NOMO-1 treated with dmso at 0.1 percent for 144 hours (cell line): ENCODE results near the gene BAZ1A.
"Not testable (repeated sequence)": the region's sequence is repeated elsewhere in the genome, so short reads cannot be mapped to it uniquely, and the experiment has no call there.

ENCODE experiments used
- DNase-seq: peaks from one replicate; lab custom pipeline; 2025; ENCODE audit not compliant: unreplicated experiment; lab: John Stamatoyannopoulos, UW

Gene BAZ1A

GRCh38 chr14:34857689-34858449 is 17.3 kb downstream of the BAZ1A start:
- peak; percentile 20 for DNase-seq

DNA sequence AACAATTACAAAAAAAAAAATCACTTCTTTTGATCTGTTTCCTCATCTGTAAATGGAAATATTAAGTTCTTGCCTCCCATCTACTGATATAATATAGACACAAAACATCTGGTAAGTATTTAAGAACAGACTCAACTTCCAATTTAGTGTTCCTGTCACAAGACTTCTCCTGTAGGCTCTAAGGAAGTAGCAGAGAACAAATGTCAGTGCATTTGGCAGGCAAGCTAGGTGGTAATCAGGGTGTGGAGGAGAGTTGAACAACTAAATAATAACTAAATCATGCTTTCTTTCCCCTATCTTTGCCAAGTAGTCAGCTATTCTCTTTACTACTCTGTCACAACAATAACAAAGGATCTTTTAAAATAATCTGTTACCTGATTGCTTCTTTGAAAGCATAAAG is 22.1 kb downstream of the BAZ1A start:
- no peak for DNase-seq

GRCh38 chr14:34851395-34851794 is 23.8 kb downstream of the BAZ1A start:
- no peak for DNase-seq

- DNase-seq: no peak
Measured at GRCh38 chr14:34845869-34846268, 29.3 kb downstream of the BAZ1A start.

DNA sequence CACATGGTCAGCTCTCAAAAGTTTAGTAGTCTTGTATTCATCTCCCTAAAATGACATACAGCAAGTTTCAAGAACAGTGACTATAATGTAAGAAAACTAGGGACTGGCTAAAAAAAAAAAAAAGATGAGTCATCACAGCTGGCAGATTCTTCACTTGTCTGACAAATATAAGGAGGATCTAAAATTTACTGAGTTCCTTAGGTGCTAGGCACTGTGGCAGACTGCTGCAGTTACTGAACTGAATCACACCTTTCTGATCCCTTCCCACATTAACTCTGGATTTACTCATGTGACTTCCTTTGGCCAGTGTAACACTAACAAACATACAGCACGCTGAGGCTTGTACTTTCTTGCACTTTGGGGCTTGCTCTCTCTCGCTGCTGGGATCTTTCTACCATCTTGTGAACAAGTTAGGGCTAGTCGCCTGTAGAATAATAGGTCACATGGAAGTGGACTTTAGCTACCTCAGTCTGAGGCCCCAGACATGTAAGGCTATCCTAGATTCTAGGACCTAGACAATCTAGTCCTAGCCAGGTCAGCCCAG is 32.1 kb downstream of the BAZ1A start:
- DNase-seq: peak; percentile 10

DNA sequence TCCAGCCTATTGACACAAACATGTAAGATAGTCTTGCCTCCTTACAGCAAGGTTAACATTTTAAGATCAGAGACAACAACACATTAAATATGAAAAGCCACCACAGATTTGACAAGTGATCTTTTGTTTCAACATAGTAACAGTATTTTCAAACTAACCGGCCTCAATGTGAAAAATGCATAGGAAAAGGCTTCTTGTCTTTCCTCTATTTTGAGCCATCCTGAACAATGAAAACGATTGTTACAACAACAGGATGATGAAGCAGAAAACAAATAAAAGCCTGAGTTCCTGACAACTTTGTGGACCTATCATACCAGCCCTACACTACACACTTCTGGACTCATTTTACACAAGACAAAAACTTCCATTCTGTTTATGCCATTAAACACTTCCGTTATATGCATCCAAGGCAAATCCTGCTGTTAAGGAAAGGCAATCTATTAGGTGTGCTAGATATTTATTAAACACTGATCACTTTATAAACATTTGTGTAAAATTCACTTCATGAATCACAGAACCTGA is 37.3 kb downstream of the BAZ1A start:
- DNase-seq: no peak

DNA sequence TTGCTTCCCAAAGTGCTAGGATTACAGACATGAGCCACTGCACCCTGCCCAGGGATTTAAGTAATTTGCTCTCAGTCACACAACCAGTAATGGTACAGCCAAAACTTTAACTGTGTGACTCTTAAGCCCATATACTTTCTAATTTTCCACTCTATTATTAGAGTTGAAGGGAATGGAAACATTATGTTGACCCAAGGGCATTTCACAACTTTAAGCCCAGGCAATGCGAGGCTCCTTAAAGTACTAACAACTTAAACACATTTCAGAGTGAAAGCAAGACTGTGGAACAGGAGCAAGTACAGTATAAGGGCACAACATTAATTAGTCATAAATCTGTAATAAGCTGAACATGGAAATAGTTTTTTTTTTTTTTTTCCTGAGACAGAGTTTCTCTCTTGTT is 39.8 kb downstream of the BAZ1A start:
- DNase-seq: no peak

DNA sequence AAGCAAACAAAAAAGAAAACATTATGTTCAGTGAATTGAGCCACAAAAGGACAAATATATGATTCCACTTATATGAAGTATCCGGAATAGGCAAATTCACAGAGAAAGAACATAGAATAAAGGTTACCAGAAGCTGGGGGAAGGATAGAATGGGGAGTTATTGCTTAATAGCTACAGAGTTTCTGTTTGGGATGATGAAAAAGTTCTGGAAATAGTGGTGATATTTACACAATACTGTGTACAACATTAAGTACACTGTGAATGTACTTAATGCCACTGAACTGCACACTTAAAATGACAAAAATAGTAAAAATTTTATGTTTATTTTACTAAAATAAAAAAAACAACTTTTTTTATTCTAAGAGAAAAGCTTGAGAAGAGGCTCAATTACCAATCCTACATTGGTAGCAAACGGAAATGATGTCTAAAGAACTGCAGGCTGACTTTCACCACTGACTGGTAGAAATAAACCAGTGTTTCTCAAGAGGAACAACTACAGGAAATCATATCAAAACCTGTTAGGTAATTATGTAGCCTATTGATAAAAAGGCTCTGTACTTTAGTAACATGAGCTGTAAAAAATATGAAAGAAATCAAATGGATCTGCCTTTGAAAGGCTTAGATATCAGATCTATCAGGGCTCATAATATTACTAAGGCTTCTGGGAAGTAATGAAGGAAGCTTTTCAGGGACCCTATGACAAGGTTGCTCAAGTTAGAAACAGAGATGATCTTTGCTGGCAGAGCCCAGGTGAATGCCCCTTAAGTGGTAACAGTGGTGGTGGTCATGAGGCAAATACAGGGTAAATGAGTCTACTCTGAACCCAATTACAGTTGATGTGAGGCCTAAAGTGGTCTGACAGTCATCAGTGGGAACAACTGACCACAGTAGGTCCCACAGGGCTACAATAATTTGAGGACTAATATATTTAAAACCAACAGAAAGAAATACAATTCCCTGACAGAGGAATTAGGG is 41.3 kb downstream of the BAZ1A start:
- DNase-seq: peak; percentile 43

DNA sequence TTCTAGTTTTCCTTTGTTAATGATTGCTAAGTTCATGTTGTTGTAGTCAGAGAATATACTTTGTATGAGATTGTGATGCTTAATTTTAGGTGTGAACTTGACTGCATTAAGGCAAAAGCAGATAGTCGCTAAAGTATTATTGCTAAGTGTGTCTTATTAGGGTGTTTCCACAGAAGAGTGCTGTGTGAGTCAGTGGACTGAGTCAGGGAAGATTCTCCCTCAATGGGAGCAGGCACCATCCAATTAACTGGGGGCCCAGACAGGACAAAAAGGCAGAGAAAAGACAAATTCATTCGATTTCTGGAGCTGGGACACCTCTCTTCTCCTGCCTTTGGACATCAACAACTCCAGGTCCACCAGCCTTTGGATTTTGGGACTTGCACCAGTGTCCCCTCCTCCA is 48.5 kb downstream of the BAZ1A start:
- DNase-seq: no peak

GRCh38 chr14:34824826-34825225 is 50.3 kb downstream of the BAZ1A start:
- no peak for DNase-seq

- no peak for DNase-seq
Measured at GRCh38 chr14:34824256-34824655, 50.9 kb downstream of the BAZ1A start.

DNA sequence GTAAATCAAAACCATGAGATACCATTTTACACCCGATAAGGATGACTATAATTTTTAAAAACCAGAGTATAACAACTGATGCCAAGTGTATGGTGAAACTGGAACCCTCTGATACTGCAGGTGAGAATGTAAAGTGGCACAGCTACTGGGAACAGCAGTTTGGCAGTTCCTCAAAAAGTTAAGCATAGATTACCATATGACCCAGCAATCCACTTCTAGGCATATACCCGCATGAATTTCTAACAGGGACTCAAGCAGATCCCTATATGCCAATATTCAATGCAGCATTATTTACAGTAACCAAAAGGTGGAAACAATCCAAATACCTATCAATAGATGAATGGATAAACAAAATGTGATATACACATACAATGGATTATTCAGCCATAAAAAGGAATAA is 57.4 kb downstream of the BAZ1A start:
- no peak for DNase-seq

DNA sequence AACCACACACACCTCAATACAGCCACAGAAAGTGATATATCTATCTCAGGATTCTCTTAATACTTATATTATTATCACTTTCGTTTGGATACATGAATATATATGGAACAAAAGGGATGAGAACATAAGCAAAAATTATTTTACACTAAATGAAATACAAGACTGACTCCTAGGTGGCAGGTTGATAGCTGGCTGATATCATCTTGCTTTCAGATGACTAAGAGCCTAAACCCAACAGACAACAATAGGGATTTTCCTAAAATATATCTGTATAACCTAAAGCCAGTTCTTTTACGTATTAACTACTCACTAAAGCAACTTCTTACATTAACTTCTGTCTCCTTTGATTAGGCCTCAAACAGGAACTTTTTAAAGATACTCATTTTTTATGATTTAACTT is 65.1 kb downstream of the BAZ1A start:
- no peak for DNase-seq

DNA sequence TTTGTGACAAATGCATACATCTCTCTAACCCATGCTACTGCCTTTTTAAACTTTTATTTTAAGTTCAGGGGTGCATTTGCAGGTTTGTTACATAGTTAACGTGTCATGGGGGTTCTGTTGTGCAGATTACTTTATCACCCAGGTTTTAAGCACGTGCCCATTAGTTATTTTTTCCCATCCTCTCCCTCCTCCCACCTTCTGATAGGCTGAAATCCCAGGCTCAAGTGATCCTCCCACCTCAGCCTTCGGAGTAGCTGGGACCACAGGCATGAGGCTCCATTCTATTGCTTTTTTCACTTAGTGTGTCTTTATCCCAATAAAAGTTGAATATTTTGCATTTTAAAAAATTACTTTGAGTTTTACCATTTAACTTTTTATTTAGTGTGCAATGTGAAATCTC is 68.9 kb downstream of the BAZ1A start:
- DNase-seq: no peak

DNA sequence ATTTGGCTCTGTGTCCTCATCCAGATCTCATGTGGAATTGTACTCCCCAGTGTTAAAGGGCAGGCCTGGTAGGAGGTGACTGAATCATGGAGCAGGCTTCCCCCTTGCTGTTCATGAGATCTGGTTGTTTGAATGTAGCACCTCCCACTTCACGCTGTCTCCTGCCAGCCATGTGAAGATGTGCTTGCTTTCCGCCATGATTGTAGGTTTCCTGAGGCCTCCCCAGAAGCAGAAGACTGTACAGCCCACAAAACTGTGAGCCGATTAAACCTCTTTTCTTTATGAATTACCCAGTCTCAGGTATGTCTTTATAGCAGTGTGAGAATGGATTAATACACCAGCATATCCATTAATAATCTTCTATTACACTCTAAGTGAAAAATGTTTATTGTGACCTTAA is 70.2 kb downstream of the BAZ1A start:
- DNase-seq: no peak

GRCh38 chr14:34798861-34799260 is 76.3 kb downstream of the BAZ1A start:
- DNase-seq: not testable (repeated sequence)

DNA sequence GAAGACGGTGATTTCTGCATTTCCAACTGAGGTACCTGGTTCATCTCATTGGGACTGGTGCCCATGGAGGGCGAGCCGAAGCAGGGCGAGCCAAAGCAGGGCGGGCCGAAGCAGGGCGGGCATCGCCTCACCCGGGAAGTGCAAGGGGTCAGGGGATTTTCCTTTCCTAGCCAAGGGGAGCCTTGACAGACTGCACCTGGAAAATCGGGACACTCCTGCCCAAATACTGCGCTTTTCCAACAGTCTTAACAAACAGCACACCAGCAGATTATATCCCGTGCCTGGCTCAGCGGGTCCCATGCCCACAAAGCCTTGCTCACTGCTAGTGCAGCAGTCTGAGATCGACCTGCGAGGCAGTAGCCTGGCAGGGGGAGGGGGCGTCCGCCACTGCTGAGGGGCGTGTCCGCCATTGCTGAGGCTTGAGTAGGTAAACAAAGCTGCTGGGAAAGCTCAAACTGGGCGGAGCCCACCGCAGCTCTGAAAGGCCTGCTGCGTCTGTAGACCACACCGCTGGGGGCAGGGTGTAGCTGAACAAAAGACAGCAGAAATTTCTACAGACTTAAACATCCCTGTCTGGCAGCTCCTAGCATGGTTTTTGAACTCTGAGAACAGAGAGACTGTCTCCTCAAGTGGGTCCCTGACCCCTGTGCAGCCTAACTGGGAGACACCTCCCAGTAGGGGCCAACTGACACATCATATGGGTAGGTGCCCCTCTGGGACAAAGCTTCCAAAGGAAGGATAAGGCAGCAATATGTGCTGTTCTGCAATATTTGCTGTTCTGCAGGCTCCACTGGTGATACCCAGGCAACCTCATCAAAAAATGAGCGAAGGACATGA is 77.2 kb downstream of the BAZ1A start:
- no peak for DNase-seq

DNA sequence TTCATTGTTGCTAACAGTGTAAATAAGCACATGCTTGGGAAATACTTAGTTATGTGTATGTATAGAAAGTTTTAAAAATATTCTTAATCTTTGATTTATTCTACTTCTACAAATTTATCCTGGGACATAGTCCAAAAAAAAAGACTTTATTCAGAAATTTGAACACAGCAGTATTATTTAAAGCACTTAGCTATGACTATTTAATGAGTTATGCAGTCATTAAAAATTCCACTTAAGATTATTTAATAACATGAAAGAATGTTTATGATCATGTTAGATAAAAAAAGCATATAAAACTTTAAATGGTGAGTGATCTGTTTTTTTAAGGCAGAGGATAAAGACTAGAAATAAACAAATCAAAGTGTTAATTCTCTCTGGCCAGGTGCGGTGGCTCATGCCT is 78.3 kb downstream of the BAZ1A start:
- no peak for DNase-seq

GRCh38 chr14:34794941-34795340 is 80.2 kb downstream of the BAZ1A start:
- DNase-seq: no peak

DNA sequence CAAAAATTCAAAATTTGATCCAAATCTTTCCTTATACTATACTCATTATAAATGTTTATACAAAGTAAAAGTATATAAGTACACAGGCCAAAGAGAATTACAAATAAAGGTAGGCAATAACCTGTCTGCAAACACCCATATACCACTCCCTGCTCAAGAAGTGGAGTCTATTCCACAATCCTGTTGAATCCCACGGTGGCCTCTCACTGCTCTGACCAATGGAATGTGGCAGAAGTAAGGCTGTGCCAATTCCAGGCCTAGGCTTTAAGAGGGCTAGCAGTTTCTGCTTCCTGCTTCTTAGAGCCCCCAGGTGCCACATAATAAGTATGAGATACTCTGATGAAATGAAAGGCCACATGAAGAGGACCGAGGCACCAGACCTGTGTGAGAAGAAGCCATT is 80.9 kb downstream of the BAZ1A start:
- DNase-seq: no peak

- peak; percentile 13 for DNase-seq
Measured at GRCh38 chr14:34792598-34792997, 82.6 kb downstream of the BAZ1A start.
